Bone marrow (tissue), 2 donors: Measurements from ENCODE around the gene TANC1.

Experiments
- DNase-seq, 2 donors: peaks; one replicate each; lab custom pipeline; 2025; lab: John Stamatoyannopoulos, UW

TANC1 gene

DNA sequence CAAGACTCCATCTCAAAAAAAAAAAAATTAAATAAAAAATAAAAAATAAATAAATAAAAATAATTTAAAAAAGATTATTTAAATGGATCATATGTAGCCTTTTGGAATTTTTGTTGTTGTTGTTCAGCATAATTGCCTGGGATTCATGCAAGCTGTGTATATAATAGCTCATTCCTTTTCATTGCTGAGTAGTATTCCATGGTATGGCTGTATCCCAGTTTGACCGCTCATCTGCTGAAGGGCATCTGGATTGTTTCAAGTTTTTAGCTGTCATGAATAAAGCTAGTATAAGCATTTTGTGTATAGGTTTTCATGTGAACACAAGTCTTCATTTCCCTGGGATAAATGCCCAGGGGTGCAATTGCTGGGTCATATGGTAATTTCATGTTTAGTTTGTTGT is 6.4 kb upstream of the TANC1 start:
- no peak for DNase-seq

DNA sequence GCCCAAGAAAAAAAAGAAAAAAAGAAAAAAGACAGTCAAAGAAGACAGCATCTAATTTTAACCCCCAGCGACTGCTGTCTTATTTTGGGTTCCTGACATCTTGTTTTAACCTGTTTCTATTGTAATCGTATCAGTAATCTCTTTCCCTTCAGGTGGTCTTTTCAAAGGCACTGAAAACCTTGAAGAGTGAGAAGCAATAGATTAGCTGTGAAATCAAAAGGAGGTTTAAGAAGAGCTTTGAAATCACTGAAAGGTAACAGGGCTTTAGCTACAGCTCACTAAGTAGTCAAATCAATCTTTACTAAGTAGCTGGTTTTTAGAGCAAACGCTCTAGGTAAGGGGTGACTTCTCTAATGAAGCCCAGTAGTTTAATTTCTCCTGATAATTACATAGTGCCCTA is 5.4 kb upstream of the TANC1 start:
- DNase-seq, result no peak

DNA sequence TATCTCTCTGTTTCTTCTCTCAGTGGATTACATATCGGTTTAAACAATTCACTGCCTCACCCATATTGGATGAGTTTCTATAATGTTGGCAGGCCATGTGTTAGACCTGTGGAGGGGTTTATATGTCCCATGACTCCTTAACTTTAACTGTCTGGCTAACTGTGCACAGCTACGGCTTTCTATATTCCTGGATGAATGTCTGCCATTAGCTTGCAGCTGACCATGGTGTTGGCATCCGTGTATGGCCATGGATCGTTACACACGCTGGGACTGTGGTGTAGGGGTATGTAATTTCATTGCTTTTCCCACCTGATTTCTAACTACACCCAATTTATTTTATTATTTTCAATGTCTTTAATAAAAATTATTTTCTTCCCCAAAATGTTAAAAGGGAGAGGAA is 3.3 kb upstream of the TANC1 start:
- DNase-seq, result no peak

DNA sequence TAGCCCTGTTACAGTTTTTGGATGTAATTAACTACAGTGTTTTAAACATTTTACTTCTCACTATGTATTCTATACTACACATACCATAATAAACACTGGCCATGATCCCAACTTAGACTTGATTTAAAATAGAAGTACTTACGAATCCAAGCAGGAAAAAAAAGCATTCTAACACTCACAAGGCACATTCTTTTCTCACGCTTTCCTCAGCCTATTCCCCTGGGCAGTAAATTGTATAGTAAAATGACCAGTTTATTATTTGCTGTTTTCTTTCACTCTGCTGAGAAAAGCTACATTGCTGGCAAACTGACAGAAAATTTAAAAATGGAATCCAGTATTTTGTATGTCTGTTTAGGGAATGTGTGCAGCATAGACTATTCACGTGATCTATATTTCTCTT is 2.8 kb upstream of the TANC1 start:
- DNase-seq, result no peak

DNA sequence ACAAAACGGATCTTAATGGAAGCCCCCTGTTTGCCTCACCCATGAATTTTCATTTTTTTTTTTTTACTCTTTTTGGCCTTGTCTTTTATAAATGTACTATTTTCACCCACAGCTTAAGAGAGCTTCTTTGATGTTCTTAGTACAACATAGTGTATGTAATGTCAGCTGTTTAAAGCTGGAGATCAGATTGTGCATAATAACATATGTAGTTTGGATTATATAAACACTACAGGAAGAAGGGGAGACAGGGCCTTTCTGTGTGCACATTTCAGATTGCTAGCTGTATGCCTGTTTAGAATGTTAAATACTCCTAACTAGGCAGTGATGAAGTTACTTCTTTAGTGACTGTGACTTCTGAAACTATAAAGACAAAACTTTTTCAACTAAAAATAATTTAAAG is 2.1 kb upstream of the TANC1 start:
- no peak for DNase-seq

DNA sequence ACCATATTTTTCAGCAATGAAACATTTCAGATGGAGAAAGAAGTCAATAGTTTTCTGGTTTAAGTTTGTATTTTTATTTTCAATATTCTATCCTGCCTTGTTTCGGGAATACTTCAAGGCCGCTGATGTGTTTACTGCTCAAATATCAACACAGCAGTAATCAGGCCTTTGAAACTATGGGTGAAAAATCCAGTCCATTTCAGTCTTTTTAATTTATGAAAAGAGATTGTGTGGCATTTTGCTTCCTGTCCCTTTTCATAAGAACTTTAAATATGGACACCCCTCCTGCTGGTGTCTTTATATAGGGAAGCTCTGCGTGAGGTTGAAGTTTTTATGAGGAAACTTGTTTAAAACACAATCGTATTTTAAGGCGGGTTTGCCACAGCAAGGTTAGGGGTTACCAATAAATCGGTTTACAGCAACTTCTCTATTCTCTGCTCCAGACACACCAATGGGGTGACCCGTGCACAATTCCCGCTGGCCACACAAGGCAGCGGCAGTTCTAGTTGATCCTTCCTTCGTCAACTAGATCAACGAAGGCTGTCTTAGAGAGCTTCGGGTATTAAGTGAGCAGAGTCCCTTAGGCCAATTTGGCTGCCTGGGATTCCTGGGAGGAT is 1.2 kb upstream of the TANC1 start:
- DNase-seq, result no peak

DNA sequence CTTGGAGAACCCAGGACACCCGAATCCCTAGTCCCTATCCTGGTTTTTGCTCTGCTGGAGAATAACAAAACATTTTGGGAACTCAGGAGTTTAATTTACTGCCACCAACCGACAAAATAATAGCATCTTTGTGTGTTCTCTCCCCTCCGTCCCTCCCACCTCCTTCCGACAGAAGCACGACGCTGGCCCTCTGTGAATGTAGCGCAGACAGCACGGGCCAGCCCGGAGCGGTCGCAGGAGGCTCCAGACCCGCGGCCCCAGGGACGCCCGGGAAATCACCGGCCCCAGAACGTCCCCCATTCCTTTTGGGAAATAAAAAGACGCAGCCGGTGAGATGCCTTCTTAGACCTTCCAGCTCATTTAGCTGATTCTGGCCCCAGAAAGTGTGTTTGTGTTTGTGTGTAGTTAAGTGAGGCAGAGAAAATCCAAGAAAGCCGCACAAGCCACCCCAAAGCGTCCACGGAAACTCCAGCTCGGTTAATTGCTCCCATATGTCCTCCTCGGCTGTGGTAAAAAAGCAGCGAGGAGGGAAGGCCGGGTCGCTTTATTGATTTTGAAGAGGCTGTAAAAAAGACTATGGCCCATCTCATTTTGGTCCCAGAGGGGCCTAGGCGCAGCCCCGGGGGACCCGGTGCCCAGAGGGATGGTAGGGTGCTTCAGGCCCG is 577 bp upstream of the TANC1 start:
- DNase-seq, result no peak

DNA sequence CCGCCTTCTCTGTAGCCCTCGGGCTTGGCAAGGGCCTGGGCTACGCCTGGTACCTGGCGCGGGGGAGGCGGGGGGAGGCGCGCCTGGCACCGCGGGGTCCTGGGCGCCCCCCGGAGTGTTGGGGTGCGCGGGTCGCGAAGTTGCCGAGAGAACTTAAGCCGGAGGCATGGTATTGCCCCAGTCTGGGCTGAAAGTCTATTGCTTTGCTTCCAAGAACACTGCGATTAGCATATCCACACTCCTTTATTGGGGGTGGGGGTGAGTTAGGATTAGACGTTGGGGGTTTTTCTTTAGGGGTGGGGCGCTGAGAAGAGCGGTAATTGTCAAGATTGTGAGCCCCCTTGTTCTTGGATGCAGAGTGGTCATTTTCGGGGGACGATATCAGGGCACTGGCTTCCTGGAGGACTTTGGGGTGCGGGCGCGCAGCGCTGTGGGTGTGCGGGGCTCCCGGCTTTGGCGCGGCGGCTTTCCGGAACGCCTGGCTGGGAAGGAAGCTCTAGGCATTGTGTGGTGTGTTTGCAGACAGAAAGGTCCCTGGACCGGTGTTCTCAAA is 798 bp downstream of the TANC1 start:
- no peak for DNase-seq

DNA sequence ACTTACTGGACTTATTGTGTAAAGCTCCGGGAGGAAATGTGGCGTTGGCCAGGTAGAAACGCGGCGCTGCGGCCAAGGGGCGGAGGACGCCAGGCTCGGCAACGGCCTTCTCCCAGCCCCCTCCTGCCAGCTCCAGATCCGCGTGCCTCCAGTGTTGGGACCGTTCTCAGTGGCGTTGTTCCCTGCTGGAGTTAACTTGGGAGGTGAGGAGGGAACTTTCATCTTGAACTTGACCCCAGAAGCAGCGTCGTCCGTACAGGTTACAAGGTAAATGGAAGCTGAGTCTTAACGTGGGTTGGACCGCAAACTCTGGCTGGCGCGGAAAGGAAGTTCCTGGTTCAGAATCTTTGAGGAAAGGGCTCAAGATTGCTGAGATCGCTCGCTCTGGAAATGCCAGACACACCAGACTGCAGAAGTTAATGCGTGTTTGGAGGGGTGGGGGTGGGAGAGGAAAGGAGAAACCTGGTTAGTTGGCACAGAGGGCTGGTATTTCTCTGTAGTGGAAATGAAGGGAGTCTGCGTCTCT is 1.3 kb downstream of the TANC1 start:
- no peak for DNase-seq

DNA sequence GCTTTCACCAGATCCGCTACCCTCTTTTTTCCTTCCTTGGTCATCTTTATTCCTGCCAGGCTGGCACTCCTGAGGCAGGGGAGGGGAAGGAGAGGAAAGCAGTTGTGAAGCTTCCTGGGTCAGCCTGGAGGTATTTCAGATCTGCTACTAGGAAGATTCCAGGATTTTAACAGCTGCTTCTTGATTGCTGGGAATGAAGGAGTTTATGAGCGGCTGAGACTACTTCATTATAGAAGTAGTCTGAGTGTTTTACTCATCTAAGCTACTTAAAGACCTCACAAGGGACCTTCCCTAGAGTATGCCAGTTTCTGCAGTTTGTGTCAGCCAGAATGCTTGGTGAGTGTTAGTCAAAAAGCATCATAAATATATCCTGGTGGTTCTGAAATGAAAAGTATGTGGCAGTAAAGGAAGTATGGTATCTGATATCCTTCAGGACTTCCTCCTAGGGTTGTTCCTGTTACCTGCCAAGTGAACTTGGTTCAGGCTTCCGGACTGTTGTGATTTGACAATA is 1.9 kb downstream of the TANC1 start:
- DNase-seq, result peak in 1 of 2 donors; percentile 31

DNA sequence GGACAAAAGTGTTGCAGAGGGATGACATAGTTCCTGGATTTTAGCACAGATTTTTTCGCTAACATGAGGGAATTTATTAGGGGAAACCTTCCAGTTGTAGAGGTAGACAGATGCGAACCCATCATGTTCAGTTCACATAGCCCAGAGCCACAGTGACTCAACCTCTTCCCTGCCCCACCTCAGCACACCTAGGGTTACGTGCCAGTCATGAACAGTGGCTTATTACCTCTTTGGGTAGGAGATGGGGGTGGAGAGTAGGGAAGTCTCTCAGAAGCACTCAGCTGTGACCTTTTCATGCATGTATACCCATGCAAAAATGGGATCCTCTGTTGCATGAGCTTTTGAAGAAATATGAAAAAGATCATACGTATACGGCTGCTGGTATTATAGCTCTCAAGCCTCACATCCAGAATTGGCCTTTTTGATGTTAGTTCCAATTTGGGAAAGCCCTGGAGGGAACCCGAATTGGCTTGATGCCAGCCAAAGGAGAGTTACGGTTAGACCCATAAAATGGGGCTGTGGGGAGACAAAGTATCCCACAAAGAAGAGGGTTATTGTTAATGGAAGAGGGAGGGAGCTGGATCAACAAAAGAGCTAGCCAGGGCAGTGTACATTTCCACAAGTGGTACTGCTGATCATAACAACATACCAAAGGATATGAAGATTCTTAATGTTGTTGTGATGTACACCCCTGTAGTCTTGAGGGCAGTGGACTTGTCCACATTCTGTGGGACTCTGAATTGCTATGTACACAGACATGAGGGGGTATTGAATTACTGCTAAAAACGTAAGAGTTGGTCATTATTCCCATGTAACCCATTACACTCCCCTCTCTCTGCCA is 4.9 kb downstream of the TANC1 start:
- no peak for DNase-seq

DNA sequence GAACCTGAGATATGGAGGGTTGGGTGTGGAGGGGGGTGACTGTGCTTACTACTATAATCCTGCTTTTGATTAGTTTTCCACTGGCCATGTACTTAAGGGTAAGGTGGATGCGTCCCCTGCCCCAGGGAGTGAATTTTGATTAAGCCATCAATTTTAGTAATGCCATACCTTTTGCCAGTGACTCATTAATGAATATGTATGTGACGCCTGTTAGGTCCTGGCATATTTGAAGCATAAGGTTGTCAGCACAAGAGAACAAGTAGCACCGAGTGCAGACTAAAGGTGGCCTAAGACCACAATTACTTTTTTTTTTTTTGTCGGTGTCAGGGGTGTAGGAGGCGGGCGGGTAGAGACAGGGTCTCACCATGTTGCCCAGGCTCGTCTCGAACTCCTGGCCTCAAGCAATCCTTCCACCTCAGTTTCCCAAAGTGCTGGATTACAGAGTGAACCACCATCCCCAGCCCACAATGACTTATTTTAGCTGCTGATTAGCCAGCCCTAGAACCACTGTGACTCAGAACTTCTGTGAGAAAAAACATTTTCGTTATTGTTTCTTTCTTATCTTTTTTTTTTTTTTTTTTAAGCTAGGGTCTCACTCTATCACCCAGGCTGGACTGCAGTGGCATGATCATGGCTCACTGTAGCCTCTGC is 7.0 kb downstream of the TANC1 start:
- DNase-seq, result no peak

DNA sequence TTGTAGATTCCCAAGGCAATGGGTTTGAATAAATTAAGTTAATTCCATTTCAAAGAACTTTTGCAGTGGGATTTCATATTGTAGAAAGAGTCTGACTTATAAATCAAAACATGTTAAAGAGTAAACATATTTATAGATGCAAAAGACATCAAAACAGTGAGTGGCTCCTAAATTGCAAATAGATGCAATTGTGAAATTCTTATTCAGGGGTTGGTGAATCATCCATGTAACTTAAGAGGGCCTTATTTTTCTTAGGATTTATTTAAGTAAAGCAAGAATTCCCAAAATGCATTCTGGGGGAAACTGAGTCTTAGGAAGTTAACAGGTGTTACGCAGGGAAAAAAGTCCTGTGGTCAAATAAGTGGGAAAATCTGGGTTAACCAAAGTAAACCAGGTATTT is 11.3 kb downstream of the TANC1 start:
- no peak for DNase-seq

DNA sequence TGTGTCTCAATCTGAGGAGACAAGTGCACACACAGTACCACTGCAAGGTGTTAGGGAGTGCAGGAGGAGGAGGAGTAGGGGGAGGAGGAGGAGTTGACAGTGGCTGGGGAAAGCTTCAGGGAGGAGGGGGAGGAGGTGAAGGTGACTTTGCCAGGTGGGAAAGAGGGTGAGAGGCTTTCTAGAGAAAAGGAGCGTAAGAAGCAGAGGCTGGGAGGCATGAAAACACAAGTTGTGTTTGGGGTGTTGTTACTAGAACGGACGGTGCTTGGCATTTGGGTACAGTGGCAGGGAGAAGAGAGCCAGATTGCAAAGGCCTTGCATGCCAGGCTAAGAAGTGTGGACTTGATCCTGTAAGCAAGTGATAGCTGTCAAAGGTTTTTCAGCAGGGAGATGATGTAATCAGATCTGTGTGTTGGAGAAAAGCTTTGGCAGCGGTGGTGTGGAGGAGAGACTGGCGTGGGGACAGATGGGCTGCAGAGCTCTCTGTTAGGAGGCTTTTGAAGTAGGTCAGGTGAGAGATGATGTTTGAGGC is 16.2 kb downstream of the TANC1 start:
- DNase-seq, result no peak

DNA sequence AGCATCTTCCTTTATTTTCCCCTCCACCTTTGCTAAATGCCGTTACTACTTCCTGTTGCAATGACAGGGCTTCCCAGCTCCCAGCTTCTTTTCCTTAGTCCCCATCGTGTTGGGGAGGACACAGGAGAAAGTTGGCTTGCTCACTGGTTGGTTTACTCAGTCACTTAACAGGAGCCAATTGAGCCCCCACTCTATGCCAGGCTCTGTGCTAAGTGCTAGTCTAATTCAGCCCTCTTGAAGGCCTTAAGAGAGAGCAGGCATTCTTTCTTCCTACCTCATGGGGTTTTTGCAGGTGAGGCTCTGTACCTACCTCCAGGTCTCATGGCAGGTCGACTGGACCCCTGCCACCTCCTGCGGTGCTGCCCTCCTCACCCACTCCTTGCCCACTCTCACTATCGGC is 20.1 kb downstream of the TANC1 start:
- no peak for DNase-seq

DNA sequence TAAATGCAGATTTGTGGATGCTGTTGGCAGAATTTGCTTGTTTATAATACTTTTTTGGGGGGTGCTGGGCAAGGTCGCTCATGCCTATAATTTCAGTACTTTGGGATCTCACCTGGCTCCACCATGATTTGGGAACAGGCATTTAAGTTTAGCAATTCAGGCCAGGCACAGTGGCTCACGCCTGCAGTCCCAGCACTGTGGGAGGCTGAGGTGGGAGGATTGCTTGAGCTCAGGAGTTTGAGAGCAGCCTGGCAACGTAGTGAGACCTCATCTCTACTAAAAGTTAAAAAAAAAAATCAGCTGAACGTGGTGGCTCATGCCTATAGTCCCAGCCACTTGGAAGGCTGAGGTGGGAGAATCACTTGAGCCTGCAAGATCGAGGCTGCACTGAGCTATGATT is 20.7 kb downstream of the TANC1 start:
- no peak for DNase-seq

DNA sequence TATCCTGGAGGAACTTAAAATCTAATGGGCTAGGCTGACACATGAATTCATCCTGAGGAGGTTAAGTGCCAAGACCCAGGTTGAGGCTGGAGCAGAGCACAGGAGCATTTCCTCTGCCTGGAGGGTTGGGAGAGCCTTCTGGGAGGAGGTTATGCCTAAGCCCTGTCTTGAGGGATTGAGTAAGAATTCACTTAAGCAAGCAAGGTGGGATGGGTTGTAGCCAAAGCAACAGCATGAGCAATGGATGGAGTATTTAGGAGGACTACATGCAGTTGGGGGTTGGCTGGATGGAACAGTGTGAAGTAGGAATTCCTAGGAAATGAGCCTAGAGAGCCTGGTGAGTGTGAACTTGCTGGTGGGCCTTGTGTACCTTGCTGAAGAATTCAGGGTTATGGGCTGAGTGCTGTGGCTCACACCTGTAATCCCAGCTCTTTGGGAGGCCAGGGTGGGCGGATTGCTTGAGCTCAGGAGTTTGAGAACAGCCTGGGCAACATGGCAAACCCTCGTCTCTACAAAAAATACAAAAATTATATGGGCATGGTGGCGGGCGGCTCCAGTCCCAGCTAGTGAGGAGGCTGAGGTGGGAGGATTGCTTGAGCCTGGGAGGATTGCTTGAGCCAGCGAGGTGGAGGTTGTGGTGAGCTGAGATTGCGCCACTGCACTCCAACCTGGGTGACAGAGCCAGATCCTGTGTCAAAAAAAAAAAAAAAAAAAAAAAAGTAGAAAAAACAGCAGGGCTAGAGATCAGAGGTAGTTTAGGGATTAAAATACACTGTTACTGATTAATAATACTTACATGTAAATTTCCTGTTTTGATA is 22.2 kb downstream of the TANC1 start:
- DNase-seq, result no peak

DNA sequence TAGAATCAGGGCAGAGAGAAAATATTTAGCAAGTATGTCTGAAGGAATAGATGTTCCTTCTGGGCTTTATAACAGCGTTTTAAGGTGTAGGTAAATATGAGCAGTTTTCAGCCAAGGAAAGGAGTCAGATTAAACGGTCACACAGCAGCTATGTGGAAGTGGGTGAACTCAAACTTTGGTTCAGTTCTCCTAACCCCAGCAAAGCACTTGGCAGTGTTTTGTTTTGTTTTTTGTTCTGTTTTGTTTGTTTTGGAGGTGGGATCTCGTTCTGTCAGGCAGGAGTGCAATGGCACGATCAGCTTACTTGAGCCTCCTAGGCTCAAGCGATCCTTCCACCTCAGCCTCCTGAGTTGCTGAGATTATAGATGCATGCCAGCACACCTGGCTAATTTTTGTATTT is 24.6 kb downstream of the TANC1 start:
- no peak for DNase-seq

DNA sequence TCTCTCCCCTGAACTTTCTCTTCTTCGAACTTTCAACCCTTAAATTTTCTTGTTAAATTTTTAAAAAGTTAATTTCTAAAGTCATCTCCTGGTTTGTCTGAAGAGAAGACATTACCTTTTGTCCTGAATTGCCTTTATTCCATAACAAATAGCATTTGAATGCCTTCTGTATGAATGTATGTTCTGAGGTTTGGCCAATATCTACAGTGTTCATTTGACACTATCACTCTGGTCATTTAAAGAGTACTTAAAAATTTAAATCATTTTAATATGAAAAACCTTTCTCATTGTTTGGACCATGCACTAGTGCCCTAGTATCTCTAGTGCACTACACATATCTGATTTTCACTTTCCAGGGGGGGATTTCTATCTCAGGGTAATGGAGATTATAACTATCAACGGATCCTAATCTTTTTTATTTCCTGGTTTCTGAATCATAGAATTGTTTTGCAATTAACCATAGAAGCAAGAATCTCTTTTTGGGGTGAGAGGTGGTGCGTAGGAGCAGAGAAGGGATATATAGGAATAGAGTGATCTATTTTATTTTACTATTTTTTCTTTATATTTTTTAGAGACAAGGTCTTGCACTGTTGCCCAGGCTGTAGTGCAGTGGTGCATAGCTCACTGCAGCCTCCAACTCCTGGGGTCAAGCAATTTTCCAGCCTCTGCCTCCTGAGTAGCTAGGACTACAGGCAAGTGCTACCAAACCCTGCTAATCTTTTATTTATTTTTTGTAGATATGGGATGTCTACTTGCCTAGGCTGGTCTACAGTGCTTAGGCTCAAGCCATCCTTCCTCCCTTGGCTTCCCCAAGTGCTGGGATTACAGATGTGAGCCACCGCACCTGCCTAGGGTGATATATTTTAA is 25.5 kb downstream of the TANC1 start:
- DNase-seq, result no peak
